ENCODE measurements around the gene WNT8A. TPM values are rescaled to one million over a fixed set of nuclear protein-coding genes. Genes with fewer than 3 reads are reported as not detected.

Gene WNT8A
- polyA plus RNA-seq, 1 experiment: not detected

GRCh38 chr5:138140268-138140667 lies 56.4 kb downstream of the WNT8A start:
- Histone ChIP-seq H3K36me3 (ENCODE audit: control insufficient read depth, insufficient read depth, low read length) (no peaks in the 10 kb centered on the region), H3K27me3 (ENCODE audit: control insufficient read depth, insufficient read depth, low read length) (no peaks in the 10 kb centered on the region), H3K4me3 (ENCODE audit: low read depth, low read length) (no peak overlapping the region)
- TF ChIP-seq CTCF (IDR thresholded peaks at IDR 0.05; ENCODE audit: insufficient read depth, low read depth, low read length): no peak
- CTCF ChIA-PET: interaction anchor here (1.1 to 1.9 kb wide), 3 partner anchors 8 to 361 kb away, joined by 3 to 6 read pairs (median 5); no protein-coding TSS in a partner anchor
- no peak for DNase-seq (ENCODE audit: low read depth)
- POLR2A ChIA-PET: no interaction called here

Small RNAs within 50 kb of the gene (small RNA-seq; reads per million reads assigned to genes)
- gene RNU6-1148P (ENCODE audit: insufficient read length, low read depth, low replicate concordance) (not detected), gene RNU6-460P (ENCODE audit: insufficient read length, low read depth, low replicate concordance) (not detected), gene RNU6-888P (ENCODE audit: insufficient read length, low read depth, low replicate concordance) (not detected)

Other genes with a start within 250 kb of the WNT8A start
- not detected in 2 replicates for gene MYOT, start 216.2 kb upstream of the WNT8A start, polyA plus RNA-seq (2011; rRNA removed)
- gene PKD2L2, start 194.6 kb upstream of the WNT8A start, polyA plus RNA-seq (2011; rRNA removed): 0.02 TPM in 1 of 2 replicates, not detected in the other
- 12.6 and 22.3 TPM in 2 replicates for gene FAM13B, start 51.0 kb upstream of the WNT8A start, polyA plus RNA-seq (2011; rRNA removed)
- gene NME5, start 55.4 kb downstream of the WNT8A start, polyA plus RNA-seq (2011; rRNA removed): 0.31 and 1.3 TPM in 2 replicates
- gene BRD8, start 94.6 kb downstream of the WNT8A start, polyA plus RNA-seq (2011; rRNA removed): 51.7 and 56.8 TPM in 2 replicates
- gene KIF20A, start 95.1 kb downstream of the WNT8A start, polyA plus RNA-seq (2011; rRNA removed): 49.2 and 54.5 TPM in 2 replicates
- gene CDC23, start 129.3 kb downstream of the WNT8A start, polyA plus RNA-seq (2011; rRNA removed): 20.9 and 38.3 TPM in 2 replicates
- not detected in 2 replicates for gene GFRA3, start 190.6 kb downstream of the WNT8A start, polyA plus RNA-seq (2011; rRNA removed)
- 7.8 and 8.7 TPM in 2 replicates for gene CDC25C, start 247.8 kb downstream of the WNT8A start, polyA plus RNA-seq (2011; rRNA removed)

All from BJ (cell line).